MM.1S (cell line): ENCODE results near the gene IRF2BPL.

ENCODE experiments used
- DNase-seq: peaks from one replicate; pipeline ENCODE4 v3.0.0-alpha.2; 2015
- H2AFZ ChIP-seq: fragments of 300-600 bp; sonication (generic); 2 replicates; pipeline ENCODE4 v1.6.0; 2016; ENCODE audit warnings: antibody characterized with exemption, low read length
- H3F3A ChIP-seq: fragments of 300-600 bp; sonication (generic); 2 replicates; pipeline ENCODE4 v1.6.1; 2016; ENCODE audit warnings: mild to moderate bottlenecking, antibody characterized with exemption, low read length, moderate library complexity, mixed read lengths; ENCODE audit not compliant: insufficient read depth
- H3K27ac ChIP-seq: fragments of 300-600 bp; sonication (generic); 2 replicates; pipeline ENCODE4 v1.5.1; 2016; ENCODE audit warnings: mild to moderate bottlenecking, low read length
- H3K27me3 ChIP-seq: fragments of 300-600 bp; sonication (generic); replicated peaks from 2 replicates; pipeline ENCODE4 v1.6.0; 2016; ENCODE audit warnings: low read length; ENCODE audit not compliant: insufficient read depth
- H3K36me3 ChIP-seq: fragments of 300-600 bp; sonication (generic); replicated peaks from 2 replicates; pipeline ENCODE4 v1.6.1; 2016; ENCODE audit warnings: mild to moderate bottlenecking, low read length, mixed read lengths; ENCODE audit not compliant: insufficient read depth
- H3K4me1 ChIP-seq: fragments of 300-600 bp; sonication (generic); 2 replicates; pipeline ENCODE4 v1.6.1; 2016; ENCODE audit warnings: low read length, mixed read lengths
- H3K4me2 ChIP-seq: fragments of 300-600 bp; sonication (generic); 2 replicates; pipeline ENCODE4 v1.6.0; 2016; ENCODE audit warnings: low read depth, low read length
- H3K4me3 ChIP-seq: fragments of 300-600 bp; sonication (generic); 2 replicates; pipeline ENCODE4 v1.5.1; 2016; ENCODE audit warnings: low read length, mixed read lengths
- H3K79me2 ChIP-seq: fragments of 300-600 bp; sonication (generic); 2 replicates; pipeline ENCODE4 v1.6.1; 2016; ENCODE audit warnings: mixed run types, low read length, mixed read lengths
- H3K9ac ChIP-seq: fragments of 300-600 bp; sonication (generic); 2 replicates; pipeline ENCODE4 v1.6.1; 2016; ENCODE audit warnings: low read length, mixed read lengths
- H3K9me2 ChIP-seq: fragments of 300-600 bp; sonication (generic); replicated peaks from 2 replicates; pipeline ENCODE4 v1.6.1; 2016; ENCODE audit warnings: mild to moderate bottlenecking, low read length, mixed read lengths; ENCODE audit not compliant: insufficient read depth
- H3K9me3 ChIP-seq: fragments of 300-600 bp; sonication (generic); replicated peaks from 2 replicates; pipeline ENCODE4 v1.6.1; 2016; ENCODE audit warnings: mild to moderate bottlenecking, low read length, mixed read lengths; ENCODE audit not compliant: insufficient read depth
- H4K20me1 ChIP-seq: fragments of 300-600 bp; sonication (generic); 2 replicates; pipeline ENCODE4 v1.6.1; 2016; ENCODE audit warnings: mild to moderate bottlenecking, low read length, moderate library complexity, mixed read lengths; ENCODE audit not compliant: insufficient read depth
- EZH2 ChIP-seq: fragments of 300-600 bp; sonication (generic); optimal IDR thresholded peaks from 2 replicates; pipeline ENCODE3; 2017; ENCODE audit warnings: low read depth, mild to moderate bottlenecking, antibody characterized with exemption, low read length, mixed read lengths
- EZH2phosphoT487 ChIP-seq: fragments of 300-600 bp; sonication (generic); IDR thresholded peaks from 2 replicates; pipeline ENCODE4 v1.6.1; 2018; ENCODE audit warnings: antibody characterized with exemption, low read length
- TF ChIP-seq, protein P1 (sequence below): fragments of 300-600 bp; sonication (generic); IDR thresholded peaks from 2 replicates; pipeline ENCODE4 v1.5.1; 2016; ENCODE audit warnings: antibody characterized with exemption, low read length, mixed read lengths

IRF2BPL gene

DNA sequence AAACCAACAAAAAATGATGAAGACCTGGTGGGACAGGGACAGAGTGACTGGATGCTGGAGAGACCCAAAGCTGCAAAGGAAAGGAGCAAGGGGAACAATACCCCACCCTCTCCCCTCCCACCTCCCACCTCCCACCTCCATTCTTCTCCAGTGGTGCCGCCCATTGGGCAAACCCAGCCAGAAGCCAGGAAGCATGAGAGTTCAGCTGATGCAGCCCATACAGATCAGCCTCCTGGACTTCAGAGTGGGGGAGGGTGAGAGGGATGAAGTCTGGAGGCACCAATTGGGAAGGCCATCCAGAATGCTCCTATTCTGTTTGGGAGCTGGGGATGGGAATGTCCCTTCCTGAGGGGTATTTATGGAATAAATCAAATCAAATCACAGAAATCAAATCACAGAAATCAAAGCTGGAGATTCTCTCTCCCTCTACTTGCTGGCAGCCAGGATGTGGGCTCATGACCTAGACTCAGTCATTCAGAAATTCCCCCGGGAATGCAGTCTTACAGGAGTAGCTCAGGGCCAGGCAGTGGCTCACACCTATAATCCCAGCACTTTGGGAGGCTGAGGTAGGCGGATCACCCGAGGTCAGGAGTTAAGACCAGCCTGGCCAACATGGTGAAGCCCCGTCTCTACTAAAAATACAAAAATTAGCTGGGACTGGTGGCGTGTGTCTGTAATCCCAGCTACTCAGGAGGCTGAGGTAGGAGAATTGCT is 31.1 kb downstream of the IRF2BPL start:
- Histone ChIP-seq H3F3A (peaks cover 4% of the 10 kb centered on the region), H3K36me3 (no peaks in the 10 kb centered on the region), H3K9me3 (no peaks in the 10 kb centered on the region), H3K9ac (no peak overlapping the region), H2AFZ (no peak overlapping the region), H3K27ac (no peak overlapping the region), H3K4me2 (no peak overlapping the region), H3K4me1 (peaks cover 26% of the 10 kb centered on the region), H3K4me3 (no peak overlapping the region), H4K20me1 (no peaks in the 10 kb centered on the region), H3K27me3 (no peaks in the 10 kb centered on the region), H3K79me2 (no peaks in the 10 kb centered on the region), H3K9me2 (no peaks in the 10 kb centered on the region)
- no peak for DNase-seq
- TF ChIP-seq EZH2phosphoT487 = no peak
- no peak for TF ChIP-seq EZH2
- TF ChIP-seq, protein P1, sequence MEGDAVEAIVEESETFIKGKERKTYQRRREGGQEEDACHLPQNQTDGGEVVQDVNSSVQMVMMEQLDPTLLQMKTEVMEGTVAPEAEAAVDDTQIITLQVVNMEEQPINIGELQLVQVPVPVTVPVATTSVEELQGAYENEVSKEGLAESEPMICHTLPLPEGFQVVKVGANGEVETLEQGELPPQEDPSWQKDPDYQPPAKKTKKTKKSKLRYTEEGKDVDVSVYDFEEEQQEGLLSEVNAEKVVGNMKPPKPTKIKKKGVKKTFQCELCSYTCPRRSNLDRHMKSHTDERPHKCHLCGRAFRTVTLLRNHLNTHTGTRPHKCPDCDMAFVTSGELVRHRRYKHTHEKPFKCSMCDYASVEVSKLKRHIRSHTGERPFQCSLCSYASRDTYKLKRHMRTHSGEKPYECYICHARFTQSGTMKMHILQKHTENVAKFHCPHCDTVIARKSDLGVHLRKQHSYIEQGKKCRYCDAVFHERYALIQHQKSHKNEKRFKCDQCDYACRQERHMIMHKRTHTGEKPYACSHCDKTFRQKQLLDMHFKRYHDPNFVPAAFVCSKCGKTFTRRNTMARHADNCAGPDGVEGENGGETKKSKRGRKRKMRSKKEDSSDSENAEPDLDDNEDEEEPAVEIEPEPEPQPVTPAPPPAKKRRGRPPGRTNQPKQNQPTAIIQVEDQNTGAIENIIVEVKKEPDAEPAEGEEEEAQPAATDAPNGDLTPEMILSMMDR = no peak

DNA sequence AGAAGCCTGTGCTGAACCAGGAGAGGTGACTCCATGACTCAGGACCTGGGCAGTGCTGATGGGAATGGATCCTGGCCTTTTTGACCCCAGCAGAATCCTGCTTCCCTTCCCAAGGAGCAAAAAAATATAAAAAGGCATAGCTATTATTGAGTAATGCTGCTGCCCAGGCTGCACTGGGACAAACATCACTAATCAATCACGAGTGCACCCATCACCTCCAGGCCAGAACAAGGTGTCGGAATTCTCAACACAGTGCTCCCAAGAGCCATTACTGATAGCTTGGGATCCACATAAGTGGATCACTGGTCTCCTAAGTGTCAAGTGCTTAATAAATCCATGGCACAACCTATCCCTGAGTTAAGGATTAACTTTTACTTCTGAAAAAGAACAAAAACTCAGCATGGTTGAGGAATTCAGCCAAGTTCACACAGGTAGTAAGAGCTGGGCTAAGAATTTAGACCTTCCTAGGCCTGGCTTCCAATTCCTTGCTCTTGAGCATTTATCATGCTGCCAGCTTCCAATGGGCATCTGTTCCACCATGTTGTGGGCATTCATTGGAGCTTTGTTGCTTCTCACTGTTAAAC is 31.9 kb downstream of the IRF2BPL start:
- H3K27ac ChIP-seq = no peak overlapping the region
- no peaks in the 10 kb centered on the region for H3K9me3 ChIP-seq
- H3K79me2 ChIP-seq = no peaks in the 10 kb centered on the region
- no peak overlapping the region for H3K4me2 ChIP-seq
- H2AFZ ChIP-seq = no peak overlapping the region
- no peak overlapping the region for H3K4me3 ChIP-seq
- H3K36me3 ChIP-seq = no peaks in the 10 kb centered on the region
- TF ChIP-seq EZH2 = no peak
- no peak for TF ChIP-seq EZH2phosphoT487
- TF ChIP-seq, protein P1 = no peak
- H3K9me2 ChIP-seq = no peaks in the 10 kb centered on the region
- H3K27me3 ChIP-seq = no peaks in the 10 kb centered on the region
- peaks cover 4% of the 10 kb centered on the region for H3F3A ChIP-seq
- no peak for DNase-seq
- peaks cover 26% of the 10 kb centered on the region for H3K4me1 ChIP-seq
- no peak overlapping the region for H3K9ac ChIP-seq
- H4K20me1 ChIP-seq = no peaks in the 10 kb centered on the region

DNA sequence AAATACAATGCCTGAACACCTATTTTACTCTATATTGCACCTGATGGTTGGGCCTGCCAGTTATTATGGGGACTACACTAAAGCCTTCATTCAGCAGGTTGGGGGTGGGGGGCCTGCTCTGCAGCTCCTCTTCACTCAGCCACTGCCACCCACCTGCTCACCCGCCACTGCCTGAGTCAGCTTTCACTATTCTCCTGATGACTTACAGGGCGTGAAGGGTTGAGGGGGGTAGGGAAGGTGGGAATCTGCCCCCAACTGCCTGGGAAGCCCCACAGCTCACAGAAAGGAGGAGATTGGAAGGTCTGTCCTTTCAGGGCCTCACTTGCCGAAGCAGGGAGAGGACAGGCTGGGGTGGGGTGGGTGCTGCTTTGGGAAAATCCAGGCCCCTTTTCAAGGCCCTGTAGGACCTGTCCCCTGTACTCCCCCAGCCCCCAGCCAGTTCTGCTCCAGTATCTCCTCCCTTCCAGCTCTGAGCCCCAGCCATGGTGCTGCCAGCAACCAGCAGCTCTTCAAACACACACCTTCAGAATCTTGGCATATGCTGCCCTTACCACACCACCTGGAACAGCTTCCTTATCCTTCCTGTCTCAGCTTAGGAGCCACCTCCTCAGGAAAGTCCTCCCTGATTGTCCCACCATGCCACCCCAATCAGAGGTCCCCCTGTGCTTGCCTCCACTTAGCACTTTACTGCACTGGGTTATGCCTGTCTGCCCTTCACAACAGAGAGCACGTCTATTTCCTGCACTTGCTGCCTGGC is 33.1 kb downstream of the IRF2BPL start:
- Histone ChIP-seq H3K4me1 (peaks cover 18% of the 10 kb centered on the region), H2AFZ (no peak overlapping the region)

More for the DNA sequence above, 33.1 kb downstream of the IRF2BPL start:
- Histone ChIP-seq H3K9me2 (no peaks in the 10 kb centered on the region), H3K27ac (no peak overlapping the region), H3K4me2 (no peak overlapping the region), H3K4me3 (no peak overlapping the region), H3K79me2 (no peaks in the 10 kb centered on the region), H3K36me3 (no peaks in the 10 kb centered on the region), H3K27me3 (no peaks in the 10 kb centered on the region), H3F3A (peaks cover under 1% of the 10 kb centered on the region; the same call in 1 of the 2 replicates), H4K20me1 (no peaks in the 10 kb centered on the region), H3K9ac (no peak overlapping the region), H3K9me3 (no peaks in the 10 kb centered on the region)
- no peak for DNase-seq
- TF ChIP-seq EZH2phosphoT487 (no peak), EZH2 (no peak)
- TF ChIP-seq, protein P1 = no peak
